Thyroid gland (tissue), 4 donors: ENCODE data around the gene BTBD9.

Experiments used
- CTCF ChIP-seq, 6 experiments: fragments of 200-600 bp in 3 of 6; fragments of 450-650 bp in 3 of 6; sonication (generic) in 3 of 6; IDR thresholded peaks; one replicate each; pipeline ENCODE4 v1.5.1; 2016 to 2019; ENCODE audit warnings: antibody characterized with exemption in 6 of 6, mild to moderate bottlenecking in 2 of 6, inconsistent platforms in 1 of 6, moderate library complexity in 1 of 6
- POLR2A ChIP-seq, 2 donors: fragments of 450-650 bp; IDR thresholded peaks; one replicate each; pipeline ENCODE4 v1.6.1; 2017; ENCODE audit warnings: antibody characterized with exemption in 2 of 2, mild to moderate bottlenecking in 2 of 2, moderate library complexity in 1 of 2

- no peak for TF ChIP-seq CTCF (IDR thresholded peaks at IDR 0.05)
- TF ChIP-seq POLR2A (IDR thresholded peaks at IDR 0.05) = no peak
Observed at GRCh38 chr6:38648629-38649028, 8.9 kb upstream of the BTBD9 start.
